EH (cell line): ENCODE measurements around the gene MAP1LC3B.
A peak's percentile ranks its signal among the peaks of the same experiment; 100 is the strongest.

Experiments used
- DNase-seq: peaks from one replicate; pipeline ENCODE4 v3.0.0-alpha.2; 2015; ENCODE audit warnings: low read depth

Gene MAP1LC3B

GRCh38 chr16:87409781-87410180, 17.6 kb downstream of the MAP1LC3B start:
- no peak for DNase-seq

GRCh38 chr16:87410530-87410929, 18.4 kb downstream of the MAP1LC3B start:
- no peak for DNase-seq

GRCh38 chr16:87410968-87411367, 18.8 kb downstream of the MAP1LC3B start:
- no peak for DNase-seq

GRCh38 chr16:87411375-87412271, 19.5 kb downstream of the MAP1LC3B start:
- no peak for DNase-seq

- no peak for DNase-seq
Observed at GRCh38 chr16:87412371-87412995, 20.3 kb downstream of the MAP1LC3B start.

- DNase-seq: no peak
Observed at GRCh38 chr16:87412996-87413421, 20.9 kb downstream of the MAP1LC3B start.

GRCh38 chr16:87414251-87414680, 22.1 kb downstream of the MAP1LC3B start:
- DNase-seq: no peak

GRCh38 chr16:87415441-87415840, 23.3 kb downstream of the MAP1LC3B start:
- DNase-seq: no peak

GRCh38 chr16:87416826-87417527, 24.8 kb downstream of the MAP1LC3B start:
- DNase-seq: peak; percentile 68

GRCh38 chr16:87417528-87417910, 25.4 kb downstream of the MAP1LC3B start:
- no peak for DNase-seq

- DNase-seq: no peak
Observed at GRCh38 chr16:87418216-87418615, 26.1 kb downstream of the MAP1LC3B start.

- no peak for DNase-seq
Observed at GRCh38 chr16:87418644-87419043, 26.5 kb downstream of the MAP1LC3B start.

GRCh38 chr16:87420026-87421002, 28.2 kb downstream of the MAP1LC3B start:
- no peak for DNase-seq

- DNase-seq: no peak
Observed at GRCh38 chr16:87421003-87421912, 29.1 kb downstream of the MAP1LC3B start.

- no peak for DNase-seq
Observed at GRCh38 chr16:87422106-87422505, 30.0 kb downstream of the MAP1LC3B start.

- DNase-seq: no peak
Observed at GRCh38 chr16:87423429-87423828, 31.3 kb downstream of the MAP1LC3B start.

GRCh38 chr16:87424266-87424665, 32.1 kb downstream of the MAP1LC3B start:
- DNase-seq: no peak

- no peak for DNase-seq
Observed at GRCh38 chr16:87425941-87426340, 33.8 kb downstream of the MAP1LC3B start.

GRCh38 chr16:87426423-87427215, 34.5 kb downstream of the MAP1LC3B start:
- DNase-seq: no peak

GRCh38 chr16:87431926-87432325, 39.8 kb downstream of the MAP1LC3B start:
- DNase-seq: peak; percentile 84
